NCI-H446 treated with DMSO at 0.1 percent for 48 hours (cell line): ENCODE measurements around the gene VSIG10.
"Not testable (repeated sequence)": the region's sequence is repeated elsewhere in the genome, so short reads cannot be mapped to it uniquely, and the experiment has no call there.

Source experiments
- DNase-seq: peaks from one replicate; lab custom pipeline; 2025; lab: John Stamatoyannopoulos, UW

VSIG10 gene

DNA sequence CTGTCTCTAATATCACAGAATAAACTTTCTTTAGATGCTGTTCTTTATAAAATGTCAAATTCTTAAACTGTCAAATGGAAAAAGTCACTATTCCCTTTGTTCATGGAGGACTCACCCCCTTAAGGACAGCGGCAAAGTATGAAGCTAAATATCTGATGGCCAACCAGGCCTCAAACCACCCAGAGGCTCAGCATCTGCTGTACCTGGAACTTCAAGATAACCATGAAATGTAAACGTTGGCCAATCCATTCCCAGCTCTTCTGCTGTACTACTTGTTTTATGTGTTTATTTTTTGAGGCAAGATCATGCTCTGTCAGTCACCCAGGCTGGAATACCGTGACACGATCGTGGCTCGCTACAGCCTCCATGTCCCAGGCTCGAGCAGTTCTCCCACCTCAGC, 71.6 kb downstream of the VSIG10 start:
- no peak for DNase-seq

DNA sequence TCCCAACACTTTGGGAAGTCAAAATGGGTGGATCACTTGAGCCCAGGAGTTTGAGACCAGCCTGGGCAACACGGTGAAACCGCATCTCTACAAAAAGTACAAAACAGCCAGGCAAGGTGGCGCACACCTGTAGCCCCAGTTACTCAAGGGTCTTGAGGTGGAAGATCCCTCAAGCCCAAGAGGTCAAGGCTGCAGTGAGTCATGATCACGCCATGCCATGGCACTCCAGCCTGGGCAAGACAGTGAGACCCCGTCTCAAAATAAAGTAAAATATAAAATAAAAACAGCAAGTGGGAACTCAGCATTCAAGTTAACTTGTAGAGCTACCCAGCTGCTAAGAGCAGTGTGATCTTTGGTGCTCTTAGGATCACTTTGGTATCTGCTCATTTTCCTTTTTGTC, 74.6 kb downstream of the VSIG10 start:
- no peak for DNase-seq

DNA sequence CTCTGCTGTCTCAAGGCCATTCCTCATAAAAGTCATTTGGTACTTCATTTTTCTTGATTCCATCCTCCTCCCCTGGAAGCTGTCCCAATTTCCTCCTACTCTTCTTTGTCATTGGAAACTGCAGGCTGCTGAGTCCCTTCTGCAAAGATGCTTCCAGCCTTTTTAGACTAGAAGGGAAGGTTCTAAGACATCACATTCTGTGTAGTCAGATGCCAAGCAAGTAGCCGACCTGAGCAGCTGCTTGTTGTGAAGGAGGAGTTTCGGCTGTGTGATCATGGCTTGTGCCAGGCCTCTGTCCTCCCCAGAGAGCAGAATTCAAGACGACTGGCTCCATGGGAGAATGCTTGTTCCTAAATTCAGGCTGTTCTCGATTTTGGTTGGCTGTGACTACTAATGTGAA, 78.6 kb downstream of the VSIG10 start:
- no peak for DNase-seq

DNA sequence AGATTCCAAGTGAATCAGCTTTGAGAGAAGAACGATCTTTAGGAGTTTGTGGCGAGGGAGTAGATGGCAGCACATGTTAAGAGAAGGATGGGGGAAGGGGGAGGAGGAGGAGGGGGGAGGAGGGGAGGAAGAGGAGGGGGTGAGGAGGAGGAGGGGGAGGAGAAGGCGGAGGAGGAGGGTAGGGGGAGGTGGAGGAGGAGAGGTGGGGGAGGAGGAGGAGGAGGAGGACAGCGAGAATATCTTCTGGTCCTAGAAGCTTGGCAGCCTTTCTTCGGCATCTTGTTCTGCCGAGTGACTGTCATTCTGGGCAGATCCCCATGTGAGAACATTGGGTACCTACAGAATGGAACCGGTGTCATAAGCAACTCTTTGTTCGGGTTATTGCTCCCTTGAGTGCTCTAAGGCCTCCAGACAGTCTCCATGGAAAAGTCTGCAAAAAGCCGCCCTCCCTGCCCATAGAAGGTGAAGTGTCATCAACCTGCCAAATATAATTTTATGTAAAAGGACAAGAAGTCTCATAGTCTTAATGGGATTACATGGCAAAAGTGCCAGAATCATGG, 80.4 kb downstream of the VSIG10 start:
- no peak for DNase-seq

DNA sequence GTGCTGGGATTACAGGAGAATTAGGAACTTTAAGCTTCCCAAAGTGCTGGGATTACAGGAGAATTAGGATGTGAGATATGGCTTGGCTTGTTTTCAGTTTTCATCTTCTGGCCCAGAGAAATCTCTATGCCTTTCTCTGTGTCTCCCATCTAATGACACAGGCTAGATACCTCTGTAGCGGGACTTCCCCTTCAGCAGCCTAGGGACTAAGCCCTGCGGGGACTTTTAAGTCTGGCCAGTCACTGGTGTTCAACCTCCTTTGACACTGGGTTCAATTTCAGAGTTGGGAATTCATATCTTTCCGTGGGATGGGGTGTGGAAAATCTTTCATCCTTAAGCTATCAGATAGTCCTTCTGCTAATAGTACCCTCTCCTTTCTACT, 81.1 kb downstream of the VSIG10 start:
- DNase-seq = no peak

DNA sequence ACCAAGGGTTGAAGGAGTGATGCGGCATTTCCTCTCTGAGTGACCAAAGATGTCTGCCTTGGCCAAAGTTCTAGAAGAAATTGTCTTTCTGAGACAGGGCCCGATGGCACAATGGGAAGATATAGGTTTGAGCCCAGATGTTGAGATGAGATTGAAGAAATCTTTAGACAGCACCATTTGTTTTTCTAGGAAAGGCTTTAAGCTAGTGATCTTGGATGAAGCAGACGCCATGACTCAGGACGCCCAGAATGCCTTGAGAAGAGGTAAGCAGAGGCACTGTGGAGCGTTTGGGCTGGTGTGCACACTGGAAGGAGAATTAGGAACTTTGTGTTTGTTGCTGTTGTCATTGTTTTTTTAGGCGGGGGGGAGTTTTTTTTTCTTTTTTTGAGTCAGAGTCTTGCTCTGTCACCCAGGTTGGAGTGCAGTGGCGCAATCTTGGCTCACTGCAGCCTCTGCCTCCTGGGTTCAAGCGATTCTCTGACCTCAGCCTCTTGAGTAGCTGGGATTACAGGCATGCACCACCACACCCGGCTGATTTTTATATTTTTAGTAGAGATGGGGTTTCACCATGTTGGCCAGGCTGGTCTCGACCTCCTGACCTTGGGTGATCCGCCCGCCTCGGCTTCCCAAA, 81.6 kb downstream of the VSIG10 start:
- not testable (repeated sequence) for DNase-seq

DNA sequence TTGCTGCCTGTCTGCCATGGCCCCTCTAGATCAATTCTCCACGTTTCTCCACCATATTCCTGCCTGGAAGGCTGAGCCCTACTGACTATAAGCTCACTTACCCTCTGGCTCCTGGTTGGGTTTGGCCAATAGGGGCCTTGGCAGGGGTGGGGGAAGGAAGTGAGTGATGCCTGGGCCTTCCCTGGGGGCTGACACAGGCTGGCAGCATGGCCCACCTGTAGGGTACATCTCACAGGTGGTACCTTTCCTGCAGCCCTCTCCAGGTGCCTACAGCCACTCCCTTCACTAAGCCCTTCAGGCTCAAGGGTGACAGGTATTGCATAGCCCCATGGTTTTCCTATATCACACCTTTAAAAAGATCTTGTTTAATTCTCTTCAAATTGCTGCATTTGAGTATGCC, 83.8 kb downstream of the VSIG10 start:
- DNase-seq = no peak

DNA sequence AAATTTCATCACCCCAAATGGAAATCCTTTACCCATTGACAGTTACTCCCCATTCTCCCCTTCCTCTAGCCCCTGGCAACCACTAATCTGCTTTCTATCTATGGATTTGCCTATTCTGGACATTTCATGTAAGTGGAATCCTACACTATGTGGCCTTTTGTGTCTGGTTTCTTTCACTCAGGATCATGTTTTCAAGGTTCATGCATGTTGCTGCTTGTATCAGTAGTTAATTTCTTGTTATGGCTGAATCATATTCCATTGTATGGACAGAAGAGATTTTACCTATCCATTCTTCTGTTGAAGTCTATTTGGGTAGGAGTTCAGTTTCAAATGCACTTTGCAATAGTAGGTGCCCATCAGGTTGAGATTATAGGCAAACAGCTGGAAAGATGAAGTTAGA, 85.9 kb downstream of the VSIG10 start:
- DNase-seq = no peak

DNA sequence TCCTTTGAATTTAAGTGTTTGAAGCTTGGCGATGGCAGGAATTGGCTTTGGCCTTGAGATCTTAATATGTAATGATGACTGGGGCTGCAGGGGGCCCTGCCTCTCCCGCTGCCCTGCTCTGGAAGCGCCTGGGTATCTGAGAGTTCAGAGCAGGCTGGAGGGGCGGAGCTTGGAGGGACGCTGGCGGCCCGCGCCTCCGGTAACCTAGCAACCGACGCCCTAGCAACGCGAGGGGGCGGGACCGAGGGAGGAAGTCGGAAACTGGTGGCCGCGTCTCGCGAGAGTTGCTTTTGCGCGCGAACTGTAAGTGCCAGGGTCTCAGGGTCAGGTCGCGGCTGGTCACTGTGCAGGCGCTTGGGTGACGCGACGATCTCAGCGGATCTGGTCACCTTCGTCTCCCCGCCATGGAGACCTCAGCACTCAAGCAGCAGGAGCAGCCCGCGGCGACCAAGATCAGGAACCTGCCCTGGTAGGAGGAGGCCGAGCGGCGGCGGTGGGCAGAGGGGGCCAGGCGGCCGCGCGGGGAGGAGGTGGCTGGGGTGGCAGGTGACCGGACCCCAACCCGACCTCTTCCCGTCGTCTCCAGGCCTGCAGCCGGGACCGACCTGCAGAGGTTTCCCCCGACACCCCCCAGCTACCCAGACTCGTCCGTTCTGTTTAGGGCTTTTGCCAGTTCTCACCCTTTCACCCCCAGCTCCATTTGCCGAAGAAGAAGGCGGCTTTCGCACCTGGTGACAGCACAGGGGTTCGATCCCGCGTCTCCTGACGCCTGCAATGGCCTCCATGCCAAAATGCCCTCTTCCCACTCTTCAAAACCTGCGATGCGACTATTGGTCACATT, 87.2 kb downstream of the VSIG10 start, which contains the start of gene RFC5:
Gene RFC5, plus strand, starts transcription at position 280 of the 841 bp plus-strand sequence. Its CDS starts 125 bp downstream, at position 405.
- DNase-seq = peak; percentile 86

DNA sequence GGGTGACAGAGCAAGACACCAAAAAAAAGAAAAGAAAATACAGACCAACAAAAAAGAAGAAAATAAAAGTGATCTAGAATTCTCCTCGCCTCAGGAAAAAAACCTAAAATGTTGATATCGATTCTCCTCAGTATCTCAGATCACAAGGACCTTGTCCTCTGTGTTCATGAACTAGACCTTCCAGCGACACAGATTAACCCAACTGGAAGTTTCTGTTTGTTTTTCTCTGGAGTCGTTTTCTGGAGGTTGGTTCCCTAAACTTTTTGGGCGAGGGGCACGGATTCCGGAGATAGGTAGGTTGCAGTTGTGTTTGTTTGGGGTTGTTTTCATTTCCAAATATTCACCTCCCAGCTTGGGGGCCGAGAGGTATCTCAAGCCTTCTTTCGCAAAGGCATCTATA, 87.9 kb downstream of the VSIG10 start:
- DNase-seq = no peak

DNA sequence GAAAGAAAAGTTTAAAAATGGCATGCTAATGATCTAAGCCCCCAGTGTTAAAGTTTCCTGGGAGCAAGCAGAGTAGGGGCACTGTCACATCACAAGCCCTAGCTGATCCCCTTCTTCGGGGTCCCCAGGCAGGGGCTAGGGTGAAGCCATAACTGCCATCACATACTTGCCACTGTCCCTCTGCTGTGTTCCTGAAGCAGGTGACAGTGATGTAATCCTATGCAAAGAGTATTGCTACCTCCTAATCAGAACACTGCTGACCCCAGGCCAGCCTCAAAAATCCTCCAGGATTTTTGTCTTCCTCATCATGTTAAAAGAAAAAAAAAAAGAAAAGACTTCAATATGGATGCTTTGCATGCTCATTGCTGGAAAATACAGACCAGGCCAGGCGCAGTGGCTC, 88.5 kb downstream of the VSIG10 start:
- DNase-seq = no peak
